NCI-H526 treated with DMSO at 0.1 percent for 48 hours (cell line): Measurements from ENCODE around the gene NEO1.

Experiments
- DNase-seq: peaks from one replicate; lab custom pipeline; 2025; lab: John Stamatoyannopoulos, UW

Gene NEO1

DNA sequence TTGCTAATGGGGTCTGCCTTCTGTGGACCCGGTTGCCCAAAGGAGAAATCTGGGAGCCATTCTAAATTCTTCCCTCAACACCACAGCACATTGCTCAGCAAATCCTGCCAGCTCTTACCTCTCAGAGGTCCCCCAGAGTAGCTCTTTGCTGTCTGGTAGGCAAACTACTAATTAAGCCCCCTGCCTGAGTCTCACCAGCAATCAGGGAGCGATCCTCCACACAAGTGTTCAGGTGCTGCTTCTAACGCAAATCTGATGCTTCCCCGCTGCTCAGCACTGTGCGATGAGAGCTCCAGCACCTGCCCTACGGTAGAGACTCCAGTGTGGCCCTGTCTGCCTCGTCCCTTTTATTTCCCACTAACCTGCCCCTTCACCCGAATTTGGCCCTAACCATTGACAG is 256.0 kb downstream of the NEO1 start:
- no peak for DNase-seq

DNA sequence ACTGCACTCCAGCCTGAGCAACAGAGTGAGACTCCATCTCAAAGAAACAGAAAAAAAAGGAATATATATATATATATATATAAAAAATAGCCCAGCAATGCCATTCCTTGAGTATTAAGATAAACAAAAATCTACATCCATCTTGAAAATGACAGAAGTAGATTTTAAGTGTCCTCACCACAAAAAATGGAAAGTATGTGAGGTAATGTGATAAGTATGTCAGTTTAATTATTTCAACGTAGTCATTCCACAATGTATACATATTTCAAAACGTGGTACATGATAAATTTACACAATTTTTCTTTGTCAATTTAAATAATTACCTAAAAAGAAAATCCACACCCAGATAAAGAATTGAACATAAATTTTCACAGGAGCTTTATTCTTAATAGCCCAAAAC is 261.6 kb downstream of the NEO1 start:
- no peak for DNase-seq

DNA sequence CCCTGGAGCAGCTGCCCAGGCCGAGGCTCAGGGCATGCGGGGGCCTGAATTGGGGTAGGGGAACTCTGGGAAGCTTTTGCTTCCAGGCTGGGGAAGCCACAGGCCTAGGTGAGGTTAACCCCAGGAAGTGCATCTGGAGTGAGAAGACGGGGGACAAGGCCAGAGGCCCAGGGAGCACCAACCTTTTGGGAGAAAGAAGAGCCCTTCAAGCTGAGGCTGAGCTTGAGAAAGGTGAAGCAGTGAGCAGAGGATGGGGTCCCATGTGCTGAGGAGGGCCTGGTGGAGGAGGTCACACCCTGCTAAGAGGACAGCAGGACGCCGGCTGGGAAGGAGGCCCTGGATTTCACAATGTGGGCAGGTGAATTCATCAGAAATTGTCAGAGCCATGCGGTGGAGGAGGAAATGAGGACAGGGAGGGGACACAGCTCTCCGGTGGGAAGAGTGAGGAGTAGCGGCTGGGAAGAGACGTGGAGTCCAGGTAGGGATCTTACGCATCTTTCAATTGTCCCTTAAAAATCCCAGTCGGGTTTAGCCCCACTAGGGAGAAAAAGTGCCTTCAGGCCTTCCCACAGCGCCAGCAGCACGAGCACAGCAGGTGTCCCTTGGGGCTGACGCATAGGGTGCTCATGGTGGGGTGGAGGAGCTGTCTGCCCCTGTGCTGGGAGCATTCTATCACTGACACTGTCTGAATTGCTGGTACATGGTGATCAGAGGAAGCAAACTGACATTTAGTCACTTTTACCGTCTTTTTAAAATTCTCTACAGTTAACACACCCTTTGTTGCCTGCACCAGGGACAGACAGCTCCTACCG is 265.6 kb downstream of the NEO1 start:
- DNase-seq, result no peak

DNA sequence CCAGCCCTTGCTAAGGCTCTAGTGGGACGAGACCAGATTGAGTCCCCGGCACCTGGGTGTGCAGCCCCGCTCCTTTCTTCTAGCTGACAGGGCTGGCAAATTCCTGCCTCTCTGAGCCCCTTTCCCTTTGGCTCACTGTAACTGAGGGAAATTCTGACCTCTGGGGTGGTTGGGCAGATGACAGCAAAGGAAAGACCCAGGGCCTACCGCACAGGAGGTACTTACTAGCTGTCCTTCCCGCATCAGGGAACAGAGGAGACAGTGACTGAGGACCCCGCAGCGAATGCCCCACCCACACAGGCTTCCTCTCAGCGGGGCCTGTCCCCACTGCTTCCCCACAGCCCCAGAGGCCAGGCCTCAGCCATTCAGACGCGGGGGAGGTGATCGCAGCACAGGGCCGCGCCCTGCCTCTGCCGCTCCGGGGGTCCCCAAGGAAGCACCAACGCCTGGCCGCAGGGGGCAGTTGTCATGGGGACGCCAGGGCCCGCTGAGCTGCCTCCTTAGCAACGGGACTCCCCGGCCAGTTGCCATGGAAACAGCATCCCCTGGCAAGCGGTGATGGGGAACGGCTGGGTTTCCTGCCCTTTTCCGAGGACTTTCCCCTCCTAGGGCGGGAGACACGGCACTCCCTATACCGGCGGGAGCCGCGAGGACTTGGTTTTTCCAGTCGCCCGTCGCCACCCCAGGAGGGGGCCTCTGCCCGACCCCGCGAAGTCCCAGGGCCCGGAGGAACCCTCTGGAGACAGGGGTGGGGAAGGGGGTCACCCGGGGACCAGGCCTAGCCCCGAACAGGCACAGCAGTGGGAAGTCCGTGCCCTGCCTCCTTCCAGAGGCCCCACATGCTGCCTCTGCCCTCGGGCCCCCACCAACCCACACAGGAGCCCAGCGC is 266.4 kb downstream of the NEO1 start:
- no peak for DNase-seq

DNA sequence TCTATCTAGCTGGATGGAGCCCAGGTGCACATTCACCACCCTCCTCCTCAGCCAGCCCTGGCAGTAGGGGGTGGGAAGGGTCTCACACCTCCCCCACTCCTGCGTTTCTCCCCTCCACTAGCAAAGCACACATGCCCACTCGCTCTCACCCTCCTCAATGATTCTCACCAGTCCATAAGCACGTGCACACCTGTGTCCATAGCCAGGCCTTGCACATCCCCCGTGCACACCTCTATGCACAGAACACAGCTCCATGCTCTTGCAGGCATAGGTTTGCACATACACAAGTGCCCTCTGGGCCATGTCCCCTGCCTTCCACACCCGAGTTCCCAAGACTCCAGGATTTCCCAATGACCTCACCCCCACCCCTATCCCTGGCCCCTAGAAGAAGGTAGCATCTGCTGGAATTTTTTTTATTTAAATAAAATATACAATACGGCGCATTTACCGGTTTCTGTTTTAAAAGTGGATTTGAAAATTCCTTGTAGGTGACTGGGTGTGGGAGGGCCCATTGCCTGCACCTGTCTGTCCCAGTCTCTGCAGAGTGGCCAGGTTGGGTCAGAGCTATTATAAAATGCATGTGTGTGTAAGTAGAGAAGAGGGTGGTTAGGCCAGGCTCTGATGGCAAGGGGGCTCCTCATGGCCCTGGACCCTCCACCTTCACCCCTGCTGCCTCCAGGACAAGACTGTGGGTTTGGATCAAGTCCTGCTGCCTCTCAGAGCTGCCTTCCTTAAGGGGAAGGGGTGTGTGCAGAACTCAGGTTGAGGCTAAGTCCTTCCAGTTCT is 267.4 kb downstream of the NEO1 start:
- no peak for DNase-seq

DNA sequence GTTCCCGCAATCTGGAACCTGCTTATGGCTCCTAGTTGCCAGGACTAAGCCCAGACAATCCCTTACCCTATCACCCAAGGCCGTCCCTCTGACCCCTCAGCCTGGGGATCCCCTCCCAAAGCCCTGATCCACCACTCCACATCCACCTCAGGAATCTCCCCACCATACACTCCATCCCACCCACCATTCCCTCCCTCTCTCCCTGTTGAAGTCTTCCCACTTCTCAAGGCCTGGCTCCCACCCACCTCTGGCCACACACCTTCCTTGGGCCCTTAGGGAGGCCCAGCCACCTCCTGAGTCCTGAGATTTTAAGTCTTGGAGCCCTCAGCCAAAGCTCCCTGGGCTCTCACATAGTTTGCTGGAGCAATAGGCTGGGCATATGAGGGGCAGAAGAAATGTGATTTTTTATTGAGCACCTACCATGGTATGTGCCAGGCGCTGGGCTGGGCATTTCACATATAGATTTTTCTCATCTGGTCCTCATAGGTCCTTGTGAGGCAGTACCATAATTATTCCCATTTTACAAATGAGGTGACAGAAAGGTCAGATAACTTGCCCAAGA is 268.4 kb downstream of the NEO1 start:
- DNase-seq, result no peak

DNA sequence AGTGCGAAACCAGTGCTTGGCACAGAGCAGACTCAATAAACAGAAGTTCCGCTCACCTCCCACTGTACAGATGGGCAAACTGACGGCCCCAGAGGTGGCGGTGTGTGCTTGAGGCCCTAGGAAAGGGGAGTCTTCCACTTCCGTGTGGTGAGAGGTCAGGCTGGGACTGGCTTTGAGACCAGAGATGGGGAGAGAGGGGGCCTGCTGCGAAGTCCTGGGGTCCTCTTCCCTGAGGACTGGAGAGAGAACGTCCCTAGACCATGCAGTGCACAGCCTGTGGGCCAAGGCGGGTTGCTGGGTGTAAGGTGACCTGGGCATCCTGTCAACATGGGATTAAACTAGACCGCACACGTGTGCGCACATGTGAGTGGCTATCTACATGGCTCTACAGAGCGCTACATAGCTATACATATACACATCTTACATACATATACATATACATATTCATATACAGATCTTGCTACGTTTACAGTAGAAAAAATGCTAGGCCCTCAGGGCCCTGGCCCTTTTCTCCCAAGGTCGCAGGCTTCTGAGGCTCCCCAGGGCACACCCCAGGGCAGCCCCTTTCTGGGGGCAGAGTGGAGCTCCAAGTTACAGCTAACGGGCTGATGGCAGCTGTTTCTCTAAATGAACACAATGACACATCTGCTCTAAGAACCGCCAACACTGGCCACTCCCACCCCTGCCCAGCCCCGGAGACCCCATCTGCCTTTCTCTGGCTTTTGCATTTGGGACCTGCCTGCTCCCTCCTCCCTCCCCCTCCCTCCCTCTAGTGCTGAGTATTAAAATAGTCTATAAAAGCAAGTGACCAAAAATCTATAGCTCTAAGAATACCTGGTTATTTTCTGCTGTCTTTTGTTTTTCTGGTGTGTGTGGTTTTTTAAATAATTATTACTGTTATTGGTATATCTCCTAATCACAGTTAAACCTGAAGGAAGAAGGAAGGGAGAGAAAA is 269.5 kb downstream of the NEO1 start:
- DNase-seq, result no peak

DNA sequence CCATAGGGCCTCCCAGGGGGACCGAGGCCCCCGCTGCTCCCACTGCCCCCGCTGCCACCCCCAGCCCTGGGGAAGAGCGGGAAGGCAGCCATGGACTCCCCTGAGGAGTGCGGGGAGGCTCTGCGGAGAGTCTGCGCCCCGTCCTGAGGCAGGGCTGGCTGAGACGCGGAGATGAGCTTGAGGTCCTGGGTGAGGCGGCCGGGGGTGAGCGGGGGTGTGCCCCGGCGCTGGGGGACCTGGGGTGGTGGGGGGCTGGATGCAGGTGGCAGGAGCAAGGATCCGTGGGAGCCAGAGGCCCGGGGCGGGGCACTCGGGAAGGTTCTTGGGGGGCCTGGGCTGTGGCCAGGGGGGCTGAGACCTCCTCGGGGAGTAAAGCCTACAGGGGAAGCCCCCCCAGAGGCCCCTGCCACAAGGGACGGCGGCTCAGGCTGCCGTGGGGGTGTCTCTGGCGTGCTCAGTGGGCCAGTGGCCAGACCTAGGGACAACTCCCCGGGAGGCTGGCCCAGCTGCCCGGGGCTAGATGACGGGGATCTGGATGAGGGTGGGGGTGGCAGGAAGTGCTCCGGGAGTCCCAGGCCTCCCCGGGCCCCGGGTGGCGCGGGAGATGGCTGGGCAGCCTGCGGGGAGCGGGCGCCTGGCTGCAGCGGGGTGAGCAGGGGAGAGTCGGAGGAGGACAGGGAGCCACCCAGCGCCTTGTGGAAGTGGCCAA is 270.6 kb downstream of the NEO1 start:
- DNase-seq, result no peak

DNA sequence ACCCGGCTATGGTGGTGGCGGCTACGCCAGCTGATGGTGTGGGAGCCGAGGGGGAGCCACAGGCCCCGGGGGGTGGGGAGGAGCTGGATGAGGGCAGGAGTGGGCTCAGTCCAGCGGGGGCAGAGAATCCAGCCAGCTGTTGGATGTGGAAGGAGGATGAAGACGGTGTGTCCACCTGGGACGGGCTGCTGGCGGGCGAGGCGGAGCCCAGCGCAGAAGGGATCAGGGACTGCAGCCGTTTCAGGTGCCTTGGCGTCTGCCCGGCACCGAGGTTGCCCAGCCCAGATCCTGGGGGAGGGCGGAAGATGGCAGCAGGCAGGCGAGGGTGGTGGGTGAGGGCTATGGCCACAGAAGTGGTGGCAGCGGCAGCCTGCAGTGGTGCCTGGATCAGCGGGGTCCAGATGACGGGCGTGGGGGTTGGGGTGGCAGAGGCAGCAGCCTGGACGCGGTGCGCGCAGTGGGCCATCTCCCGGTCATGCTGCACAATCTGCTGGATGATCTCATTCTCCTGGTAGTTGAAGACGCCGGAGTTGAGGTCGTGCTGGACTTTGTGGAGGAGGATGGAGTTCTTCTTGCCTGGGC is 271.2 kb downstream of the NEO1 start:
- no peak for DNase-seq

DNA sequence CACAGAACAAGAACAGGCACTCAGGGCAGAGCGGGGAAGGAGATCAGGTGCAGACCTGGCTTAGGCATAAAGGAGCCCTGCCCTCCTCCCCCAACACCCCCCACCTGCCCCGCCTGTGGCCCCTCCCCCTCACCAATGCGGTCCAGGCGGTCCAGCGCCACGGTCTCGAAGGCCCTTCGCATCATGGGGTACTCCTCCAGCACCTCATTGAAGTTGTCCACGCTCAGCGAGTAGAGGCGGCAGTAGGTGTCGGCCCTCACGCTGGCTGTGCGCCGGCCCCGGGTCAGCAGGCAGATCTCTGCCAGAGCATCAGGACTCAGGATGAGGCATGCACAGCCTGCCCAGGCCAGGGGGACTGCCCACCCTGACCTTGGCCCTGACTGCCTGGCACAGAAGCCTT is 271.7 kb downstream of the NEO1 start:
- no peak for DNase-seq

DNA sequence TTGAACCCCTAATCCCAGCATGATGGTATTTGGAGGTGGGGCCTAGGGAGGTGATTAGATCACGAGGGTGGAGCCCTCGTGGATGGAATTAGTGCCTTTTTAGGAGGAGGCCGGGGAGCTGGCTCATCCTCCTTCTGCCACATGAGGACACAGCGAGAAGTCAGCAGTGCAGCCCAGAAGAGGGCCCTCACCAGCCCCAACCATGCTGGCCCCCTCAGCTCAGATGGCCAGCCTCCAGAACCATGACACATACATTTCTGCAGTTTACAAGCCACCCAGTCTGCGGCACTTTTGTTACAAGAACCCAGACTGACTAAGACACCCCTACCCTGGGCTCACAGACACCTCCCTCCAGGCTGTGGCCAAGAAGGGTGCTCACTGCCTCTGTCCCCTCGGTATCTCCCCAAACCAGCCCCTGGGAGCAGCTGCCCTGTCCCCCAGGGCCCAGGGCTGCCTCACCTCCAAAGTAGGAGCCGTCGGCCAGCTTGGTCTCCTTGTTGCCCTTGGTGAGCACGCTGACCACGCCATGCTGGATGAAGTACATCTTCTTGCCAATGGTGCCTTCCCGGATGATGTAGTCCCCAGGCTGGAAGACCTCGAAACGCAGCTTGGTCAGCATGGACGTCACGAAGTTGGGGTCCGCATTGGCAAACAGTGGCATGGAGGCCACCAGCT is 272.4 kb downstream of the NEO1 start:
- no peak for DNase-seq

DNA sequence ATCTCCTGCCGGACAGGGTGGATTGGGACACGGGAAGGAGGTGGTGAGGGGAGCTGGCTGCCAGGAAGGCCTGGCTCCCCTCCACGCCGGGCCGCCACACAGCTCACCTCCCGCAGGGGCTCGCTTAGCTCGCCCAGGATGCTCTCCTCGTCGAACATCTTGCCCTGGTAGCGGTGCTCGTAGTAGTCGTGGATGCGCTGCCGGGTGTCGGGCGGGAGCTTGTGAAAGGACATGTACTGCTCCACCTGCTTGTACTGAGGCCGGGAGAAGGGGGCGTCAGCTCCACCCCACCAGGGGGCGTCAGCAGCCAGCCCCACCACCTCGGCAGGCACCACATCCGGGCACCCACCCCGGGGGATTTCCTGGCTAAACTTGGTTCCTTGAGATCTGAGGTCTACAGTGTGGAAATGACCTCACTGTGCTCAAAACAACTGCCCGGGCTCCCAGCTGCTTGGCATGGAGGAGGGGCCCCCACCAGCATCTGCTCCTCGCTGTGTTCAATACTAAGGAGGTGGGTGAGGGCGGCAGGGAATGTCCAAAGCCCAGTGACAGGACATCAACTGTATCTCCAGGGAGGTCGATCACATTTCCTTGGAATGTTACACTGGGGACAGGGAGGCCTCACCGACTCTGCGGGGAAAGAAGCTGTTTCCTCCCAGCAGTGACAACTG is 273.1 kb downstream of the NEO1 start:
- no peak for DNase-seq

DNA sequence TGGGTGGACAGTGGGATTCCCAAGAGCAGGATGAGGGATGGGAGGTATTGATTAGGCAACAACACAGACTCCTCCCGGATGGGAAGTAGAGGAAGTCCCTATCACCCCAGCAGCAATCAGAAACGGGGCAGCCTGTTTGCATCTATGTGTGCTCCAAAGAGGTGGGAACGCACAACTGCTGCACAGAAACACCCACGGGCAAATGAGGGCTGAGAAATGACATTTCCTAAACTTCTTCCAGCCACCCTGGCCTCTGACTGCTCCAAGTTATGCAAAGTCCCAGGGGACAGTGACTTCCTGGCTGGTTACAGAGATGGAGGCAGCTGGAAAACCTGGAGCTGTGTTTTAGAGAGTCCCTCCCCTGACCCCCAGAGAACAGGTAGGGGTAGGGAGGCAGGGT is 273.9 kb downstream of the NEO1 start:
- DNase-seq, result no peak

DNA sequence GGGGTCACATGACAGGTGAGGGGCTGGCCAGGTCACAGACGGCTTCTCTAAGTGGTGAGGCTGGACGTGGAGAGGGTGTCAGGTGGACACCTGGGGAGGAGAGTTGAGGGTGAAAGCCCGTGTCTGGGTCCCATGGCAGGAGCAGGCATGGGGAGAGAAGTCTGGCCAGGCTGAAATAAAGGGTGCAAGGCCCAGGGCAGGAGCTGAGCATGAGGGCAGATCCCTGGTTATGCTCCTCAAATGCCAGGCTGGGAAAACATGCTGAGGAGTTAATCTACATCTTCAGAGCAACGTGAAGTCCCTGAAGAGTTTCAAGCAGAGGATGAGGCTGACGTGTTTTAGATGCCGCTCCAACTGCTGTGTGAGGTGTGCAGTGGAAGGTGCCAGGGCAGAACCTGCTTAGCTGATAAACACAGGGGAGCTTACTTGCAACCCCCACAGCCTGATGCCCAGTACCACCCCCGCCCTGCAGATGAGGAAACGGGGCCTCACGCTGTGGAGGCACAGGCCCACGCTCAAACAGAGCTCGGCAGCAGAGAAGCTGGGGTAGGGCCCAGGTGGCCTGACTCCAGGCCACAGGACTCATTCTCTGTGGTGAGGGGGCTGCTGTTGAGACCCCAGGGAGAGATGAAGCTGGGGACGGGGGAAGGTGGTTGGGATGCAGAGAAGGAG is 276.0 kb downstream of the NEO1 start:
- no peak for DNase-seq

DNA sequence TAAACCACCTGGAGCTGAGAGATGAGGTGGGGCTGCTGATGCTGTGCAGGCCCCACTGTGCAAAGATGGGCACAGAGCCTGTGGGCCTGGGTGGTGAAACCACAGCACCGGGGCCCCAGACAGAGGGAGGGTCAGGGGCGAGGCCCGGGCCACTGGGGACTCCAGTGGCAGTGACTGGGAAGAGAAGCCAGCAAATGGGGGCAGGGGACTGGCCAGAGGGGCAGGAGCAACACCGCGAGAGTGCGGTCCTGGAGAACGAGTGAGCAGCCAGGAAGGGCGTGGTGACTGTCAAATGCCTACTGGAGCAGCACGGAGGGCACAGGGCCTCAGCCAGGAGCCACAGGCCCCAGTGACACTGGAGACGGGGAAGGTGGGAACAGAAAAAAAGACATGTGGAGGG is 276.7 kb downstream of the NEO1 start:
- no peak for DNase-seq

DNA sequence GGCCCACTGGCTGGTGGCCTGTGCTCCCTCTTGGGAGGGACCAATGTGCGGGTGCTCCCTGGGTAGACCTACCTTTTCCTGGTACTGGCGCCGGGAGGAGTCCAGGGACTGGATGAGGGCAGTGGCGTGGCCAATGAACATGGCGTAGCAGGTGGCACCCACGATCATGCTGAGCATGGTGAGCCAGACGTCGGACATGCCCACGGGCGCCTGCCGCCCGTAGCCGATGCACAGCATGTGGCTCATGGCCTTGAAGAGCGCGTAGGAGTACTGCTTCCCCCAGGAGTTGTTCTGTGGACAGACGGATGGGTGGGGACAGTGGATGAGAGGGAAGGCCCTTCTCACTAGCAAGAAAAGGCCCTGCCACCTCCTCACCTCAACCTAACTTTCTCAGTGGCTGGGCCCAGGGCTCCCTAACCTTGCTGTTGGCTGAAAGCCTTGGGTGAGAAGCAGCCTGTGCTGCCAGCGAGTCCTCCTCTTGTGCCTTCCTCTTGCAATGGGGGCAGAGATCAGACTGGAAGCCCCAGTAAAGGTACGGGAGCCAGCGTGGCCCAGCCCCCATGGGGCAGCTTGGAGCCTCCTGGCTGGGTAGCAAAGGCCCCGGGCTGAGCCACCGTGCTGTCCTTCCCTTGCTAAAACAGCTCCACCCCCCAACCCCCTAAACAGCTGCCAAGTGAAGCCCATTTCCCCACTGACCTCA is 277.4 kb downstream of the NEO1 start:
- DNase-seq, result no peak

DNA sequence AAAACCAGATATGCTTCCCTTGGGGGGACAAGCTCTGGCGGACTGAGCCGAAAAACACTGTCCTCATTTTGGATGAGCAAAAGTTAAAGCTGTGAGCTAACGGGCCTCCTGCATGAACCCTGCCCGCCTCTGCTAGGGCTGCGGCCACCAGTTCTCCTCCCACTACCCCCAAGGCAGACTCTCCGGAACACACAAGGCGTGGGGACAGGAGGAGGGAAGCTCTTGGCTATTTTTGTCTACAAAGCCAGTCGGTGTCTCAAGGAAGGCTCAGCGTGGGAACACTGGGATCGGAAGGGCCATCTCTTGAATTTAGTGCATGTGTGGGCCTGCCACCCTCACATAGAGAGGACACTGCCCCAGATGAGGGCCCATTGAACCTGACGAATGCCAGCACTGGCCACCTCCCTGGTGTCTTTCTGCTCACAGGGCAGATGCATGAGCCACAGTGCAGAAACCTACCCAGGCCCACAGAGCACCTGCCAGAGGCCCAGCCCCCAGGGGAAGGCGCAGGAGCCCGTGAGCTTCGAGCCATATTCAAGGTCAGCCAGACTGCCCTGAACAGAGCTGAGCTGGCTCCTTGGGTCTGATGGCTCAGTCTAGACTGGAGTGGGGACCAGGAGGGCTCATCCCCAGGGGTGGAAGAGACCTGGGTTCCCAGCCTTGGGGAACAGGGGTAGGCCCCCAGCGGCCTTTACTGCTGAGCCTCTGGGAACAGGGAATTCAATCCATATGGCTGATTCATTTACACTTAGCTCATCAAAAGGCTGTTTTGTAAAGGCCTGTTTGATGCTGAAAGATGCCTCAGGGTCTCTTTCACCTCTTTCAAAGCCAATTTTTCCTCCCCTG is 278.2 kb downstream of the NEO1 start:
- no peak for DNase-seq
